Memory B cell (primary cell): Measurements from ENCODE around the gene AXDND1.
"Not testable (repeated sequence)": the region's sequence is repeated elsewhere in the genome, so short reads cannot be mapped to it uniquely, and the experiment has no call there.

Experiments
- ATAC-seq: fragments of 150-1000 bp; cut with Tn5 transposase; 2 replicates; pipeline ENCODE4 v1.10.0; 2021; ENCODE audit warnings: low read depth, mild to moderate bottlenecking, moderate library complexity
- DNase-seq, 2 donors: peaks; one replicate each; pipeline ENCODE4 v3.0.0; 2022; ENCODE audit warnings: low spot score in 2 of 2
- H3K27ac Mint-ChIP-seq: one replicate; pipeline ENCODE4 v1.8.0; 2022; ENCODE audit warnings: mild to moderate bottlenecking, moderate library complexity, mixed read lengths
- H3K27me3 Mint-ChIP-seq: one replicate; pipeline ENCODE4 v1.8.0; 2022; ENCODE audit warnings: mixed read lengths
- H3K36me3 Mint-ChIP-seq: one replicate; pipeline ENCODE4 v1.8.0; 2022; ENCODE audit warnings: mild to moderate bottlenecking, mixed read lengths
- H3K4me1 Mint-ChIP-seq: one replicate; pipeline ENCODE4 v1.8.0; 2022; ENCODE audit warnings: mixed read lengths
- H3K4me3 Mint-ChIP-seq: one replicate; pipeline ENCODE4 v1.8.0; 2022; ENCODE audit warnings: mild to moderate bottlenecking, moderate library complexity, mixed read lengths
- H3K9me3 Mint-ChIP-seq: one replicate; pipeline ENCODE4 v1.8.0; 2022; ENCODE audit warnings: mixed read lengths

AXDND1 gene

DNA sequence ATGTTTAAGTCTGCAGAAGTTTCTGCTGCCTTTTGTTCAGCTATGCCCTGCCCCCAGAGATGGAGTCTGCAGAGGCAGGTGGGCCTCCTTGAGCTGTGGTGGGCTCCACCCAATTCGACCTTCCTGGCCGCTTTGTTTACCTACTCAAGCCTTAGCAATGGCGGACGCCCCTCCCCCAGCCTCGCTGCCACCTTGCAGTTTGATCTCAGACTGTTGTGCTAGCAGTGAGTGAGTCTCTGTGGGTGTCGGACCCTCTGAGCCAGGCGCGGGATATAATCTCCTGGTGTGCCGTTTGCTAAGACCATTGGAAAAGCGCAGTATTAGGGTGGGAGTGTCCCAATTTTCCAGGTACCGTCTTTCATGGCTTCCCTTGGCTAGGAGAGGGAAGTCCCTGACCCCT, 99.9 kb downstream of the AXDND1 start:
- ATAC-seq, H3K4me3 Mint-ChIP-seq, H3K36me3 Mint-ChIP-seq, H3K27me3 Mint-ChIP-seq, H3K9me3 Mint-ChIP-seq, H3K4me1 Mint-ChIP-seq, H3K27ac Mint-ChIP-seq, DNase-seq: not testable (repeated sequence)

DNA sequence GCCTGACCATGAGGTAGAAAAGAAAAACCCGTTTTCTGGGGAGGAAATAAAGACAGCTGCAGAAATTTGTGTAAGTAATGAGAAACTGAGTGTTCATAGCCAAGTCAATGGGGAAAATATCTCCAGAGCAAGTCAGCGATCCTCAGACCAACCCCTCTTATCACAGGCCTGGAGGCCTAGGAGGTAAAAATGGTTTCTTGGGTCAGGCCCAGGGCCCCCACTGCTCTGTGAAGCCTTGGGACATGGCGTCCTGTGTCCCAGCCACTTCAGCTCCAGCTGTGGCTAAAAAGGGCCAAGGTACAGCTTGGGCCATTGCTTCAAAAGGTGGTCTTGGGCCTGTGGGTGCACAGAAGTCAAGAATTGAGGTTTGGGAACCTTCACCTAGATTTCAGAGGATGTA, 108.9 kb downstream of the AXDND1 start:
- ATAC-seq (no peak), DNase-seq (no peak)
- H3K4me3 Mint-ChIP-seq, result no peak overlapping the region
- H3K27me3 Mint-ChIP-seq, result peaks cover 2% of the 10 kb centered on the region
- H3K4me1 Mint-ChIP-seq, result no peaks in the 10 kb centered on the region
- peaks cover 20% of the 10 kb centered on the region for H3K9me3 Mint-ChIP-seq
- H3K36me3 Mint-ChIP-seq, result peaks cover 7% of the 10 kb centered on the region
- H3K27ac Mint-ChIP-seq, result no peak overlapping the region

GRCh38 chr1:179476484-179476883, 110.7 kb downstream of the AXDND1 start:
- no peaks in the 10 kb centered on the region for H3K4me1 Mint-ChIP-seq
- ATAC-seq (no peak), DNase-seq (no peak)
- no peak overlapping the region for H3K27ac Mint-ChIP-seq
- peaks cover 7% of the 10 kb centered on the region for H3K36me3 Mint-ChIP-seq
- H3K4me3 Mint-ChIP-seq, result no peak overlapping the region
- peaks cover 2% of the 10 kb centered on the region for H3K27me3 Mint-ChIP-seq
- peaks cover 26% of the 10 kb centered on the region for H3K9me3 Mint-ChIP-seq

GRCh38 chr1:179478370-179478769, 112.6 kb downstream of the AXDND1 start:
- H3K27me3 Mint-ChIP-seq, result peaks cover 3% of the 10 kb centered on the region
- ATAC-seq, result no peak
- peaks cover 25% of the 10 kb centered on the region for H3K9me3 Mint-ChIP-seq
- DNase-seq, result no peak
- H3K4me3 Mint-ChIP-seq, result no peak overlapping the region
- H3K4me1 Mint-ChIP-seq, result no peaks in the 10 kb centered on the region
- peaks cover 7% of the 10 kb centered on the region for H3K36me3 Mint-ChIP-seq
- H3K27ac Mint-ChIP-seq, result no peak overlapping the region

- no peak for ATAC-seq
- Mint-ChIP-seq H3K36me3 (no peaks in the 10 kb centered on the region), H3K27ac (no peak overlapping the region), H3K9me3 (peaks cover 2% of the 10 kb centered on the region), H3K27me3 (no peaks in the 10 kb centered on the region), H3K4me3 (no peak overlapping the region), H3K4me1 (no peaks in the 10 kb centered on the region)
- no peak for DNase-seq
These were observed 124.8 kb downstream of the AXDND1 start for GRCh38 chr1:179490611-179491010.

- DNase-seq, result no peak
- H3K9me3 Mint-ChIP-seq, result peaks cover 2% of the 10 kb centered on the region
These were observed 127.6 kb downstream of the AXDND1 start for GRCh38 chr1:179493323-179493722.

GRCh38 chr1:179506199-179506598, 140.4 kb downstream of the AXDND1 start:
- Mint-ChIP-seq H3K4me3 (no peak overlapping the region), H3K27ac (no peak overlapping the region), H3K27me3 (no peaks in the 10 kb centered on the region), H3K4me1 (peaks cover 7% of the 10 kb centered on the region), H3K36me3 (no peaks in the 10 kb centered on the region), H3K9me3 (no peaks in the 10 kb centered on the region)
- ATAC-seq, result no peak
- no peak for DNase-seq

More at GRCh38 chr1:179493323-179493722, 127.6 kb downstream of the AXDND1 start:
- Mint-ChIP-seq H3K4me1 (no peaks in the 10 kb centered on the region), H3K36me3 (no peaks in the 10 kb centered on the region), H3K27ac (no peak overlapping the region), H3K27me3 (peaks cover 2% of the 10 kb centered on the region), H3K4me3 (no peak overlapping the region)
- ATAC-seq, result no peak

GRCh38 chr1:179509384-179509783, 143.6 kb downstream of the AXDND1 start:
- Mint-ChIP-seq H3K36me3 (no peaks in the 10 kb centered on the region), H3K4me3 (no peak overlapping the region), H3K27ac (peak overlapping the region; percentile 46), H3K9me3 (peaks cover 2% of the 10 kb centered on the region), H3K4me1 (peaks cover 7% of the 10 kb centered on the region), H3K27me3 (no peaks in the 10 kb centered on the region)
- no peak for DNase-seq
- no peak for ATAC-seq

- ATAC-seq, result peak; percentile 99
- no peaks in the 10 kb centered on the region for H3K27me3 Mint-ChIP-seq
- peak in 1 of 2 donors; percentile 24 for DNase-seq
- H3K27ac Mint-ChIP-seq, result peak overlapping the region; percentile 46
- no peaks in the 10 kb centered on the region for H3K36me3 Mint-ChIP-seq
- peak overlapping the region; percentile 31 for H3K4me3 Mint-ChIP-seq
- peaks cover 7% of the 10 kb centered on the region for H3K4me1 Mint-ChIP-seq
- H3K9me3 Mint-ChIP-seq, result peaks cover 2% of the 10 kb centered on the region
These were observed 144.3 kb downstream of the AXDND1 start for GRCh38 chr1:179510038-179510437.

DNA sequence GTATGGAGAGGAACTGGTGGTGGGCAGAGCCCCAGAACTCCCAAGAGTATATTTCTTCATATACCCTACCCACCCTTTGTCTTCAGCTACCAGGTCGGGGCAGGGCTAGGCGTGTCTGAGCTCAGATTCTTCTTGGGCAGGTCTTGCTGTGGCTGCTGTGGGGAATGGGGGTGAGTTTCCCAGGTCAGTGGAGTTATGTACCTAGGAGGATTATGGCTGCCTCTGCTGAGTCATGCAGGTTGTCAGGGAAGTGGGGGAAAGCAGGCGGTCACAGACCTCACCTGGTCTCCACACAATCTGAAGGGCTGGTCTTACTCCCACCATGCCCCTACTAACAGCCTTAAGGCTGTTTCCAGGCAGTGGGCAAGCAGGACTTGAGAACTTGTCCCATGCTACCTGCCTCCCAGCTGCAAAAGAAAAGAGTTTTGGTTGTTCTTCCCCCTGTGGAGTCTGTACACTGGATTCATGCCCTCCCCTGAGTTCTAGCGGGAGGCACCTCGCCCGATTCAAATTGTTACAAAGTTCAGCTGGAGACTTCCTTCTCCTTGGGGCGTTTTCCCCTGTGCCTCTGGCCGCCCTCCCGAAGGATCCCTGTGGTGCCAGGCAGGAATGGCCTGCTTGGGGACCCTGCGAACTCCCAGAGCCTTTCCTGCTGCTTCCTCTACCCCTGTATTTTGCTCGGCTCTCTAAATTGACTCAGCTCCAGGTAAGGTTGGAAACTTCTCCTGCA, 151.4 kb downstream of the AXDND1 start:
- Mint-ChIP-seq H3K27ac (no peak overlapping the region), H3K36me3 (peaks cover 2% of the 10 kb centered on the region), H3K4me1 (no peaks in the 10 kb centered on the region), H3K4me3 (no peak overlapping the region), H3K27me3 (peaks cover 6% of the 10 kb centered on the region), H3K9me3 (peaks cover 9% of the 10 kb centered on the region)
- no peak for ATAC-seq
- no peak for DNase-seq

DNA sequence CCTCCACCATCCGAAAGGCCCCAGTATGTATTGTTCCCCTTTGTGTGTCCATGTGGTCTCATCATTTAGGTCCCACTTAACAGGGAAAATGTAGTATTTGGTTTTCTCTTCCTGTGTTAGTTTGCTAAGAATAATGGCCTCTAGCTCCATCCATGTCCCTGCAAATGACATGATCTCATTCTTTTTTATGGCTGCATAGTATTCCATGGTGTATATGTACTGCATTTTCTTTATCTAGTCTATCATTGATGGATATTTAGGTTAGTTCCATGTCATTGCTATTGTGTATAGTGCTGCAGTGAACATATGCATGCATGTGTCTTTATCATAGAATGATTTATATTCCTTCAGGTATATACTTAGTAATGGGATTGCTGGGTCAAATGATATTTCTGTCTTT, 152.8 kb downstream of the AXDND1 start:
- not testable (repeated sequence) for H3K4me1 Mint-ChIP-seq, DNase-seq

DNA sequence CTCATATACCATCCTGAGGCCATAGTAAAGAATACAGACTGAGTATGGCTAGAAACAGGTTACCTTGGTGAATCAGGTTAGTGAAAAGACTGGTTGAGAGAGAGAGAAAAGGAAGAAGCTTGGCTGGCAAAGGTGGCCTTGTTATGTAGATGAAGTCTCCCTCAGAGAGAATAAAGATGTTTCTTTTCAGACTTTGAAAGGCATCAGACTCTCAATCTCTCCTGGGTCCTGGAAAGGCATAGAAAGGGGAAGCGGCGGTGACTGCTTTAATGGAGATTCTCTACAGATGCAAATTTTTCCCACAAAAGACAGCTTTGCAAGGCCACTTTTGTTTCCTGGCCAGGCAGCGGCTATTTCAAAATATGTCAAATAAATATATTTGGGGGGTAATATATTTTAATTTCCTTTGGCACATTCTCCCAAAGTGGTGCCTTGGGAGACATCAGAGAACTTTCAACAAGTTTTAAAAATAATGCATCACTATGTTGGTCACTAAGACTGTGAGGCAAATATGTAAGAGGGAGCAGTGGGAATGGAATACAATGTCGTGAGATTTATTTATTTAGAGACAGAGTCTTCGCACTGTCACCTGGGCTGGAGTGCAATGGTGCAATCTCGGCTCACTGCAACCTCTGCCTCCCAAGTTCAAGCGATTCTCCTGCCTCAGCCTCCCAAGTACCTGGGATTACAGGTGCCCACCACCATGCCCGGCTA, 163.9 kb downstream of the AXDND1 start:
- no peaks in the 10 kb centered on the region for H3K9me3 Mint-ChIP-seq
- H3K4me3 Mint-ChIP-seq, result no peak overlapping the region
- no peak for ATAC-seq
- no peak overlapping the region for H3K27ac Mint-ChIP-seq
- DNase-seq, result no peak
- peaks cover 7% of the 10 kb centered on the region for H3K27me3 Mint-ChIP-seq
- no peaks in the 10 kb centered on the region for H3K36me3 Mint-ChIP-seq
- H3K4me1 Mint-ChIP-seq, result no peaks in the 10 kb centered on the region

More for the DNA sequence above, 152.8 kb downstream of the AXDND1 start:
- not testable (repeated sequence) for H3K27ac Mint-ChIP-seq, H3K4me3 Mint-ChIP-seq, H3K36me3 Mint-ChIP-seq, H3K27me3 Mint-ChIP-seq, H3K9me3 Mint-ChIP-seq, ATAC-seq

DNA sequence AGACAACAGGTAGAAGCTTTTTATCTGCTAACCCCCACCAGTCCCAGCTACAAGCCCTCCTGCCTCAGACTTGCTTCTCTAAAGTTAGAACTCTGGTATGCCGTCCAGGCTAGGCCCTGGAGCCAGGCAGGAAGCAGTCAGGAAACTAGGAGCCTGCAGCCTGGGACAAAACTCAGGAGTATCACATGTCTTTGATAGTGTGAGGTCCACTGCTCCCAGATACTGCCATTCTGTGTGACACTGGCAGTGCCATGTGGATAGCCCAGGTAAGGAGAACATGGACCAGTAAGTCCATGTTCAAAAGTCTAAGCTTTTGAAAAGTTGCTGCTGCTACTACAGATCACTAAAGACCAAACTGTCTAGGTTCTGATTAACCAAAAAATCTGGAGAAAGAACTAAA, 164.6 kb downstream of the AXDND1 start:
- DNase-seq (no peak), ATAC-seq (no peak)
- Mint-ChIP-seq H3K36me3 (no peaks in the 10 kb centered on the region), H3K9me3 (no peaks in the 10 kb centered on the region), H3K27me3 (peaks cover 4% of the 10 kb centered on the region), H3K4me1 (no peaks in the 10 kb centered on the region), H3K4me3 (no peak overlapping the region), H3K27ac (no peak overlapping the region)

GRCh38 chr1:179541774-179542173, 176.0 kb downstream of the AXDND1 start:
- no peak for ATAC-seq

More at GRCh38 chr1:179541774-179542173, 176.0 kb downstream of the AXDND1 start:
- Mint-ChIP-seq H3K9me3 (peaks cover 3% of the 10 kb centered on the region), H3K27me3 (peaks cover 10% of the 10 kb centered on the region), H3K36me3 (peaks cover 2% of the 10 kb centered on the region), H3K27ac (no peak overlapping the region), H3K4me3 (no peak overlapping the region), H3K4me1 (no peaks in the 10 kb centered on the region)
- no peak for DNase-seq
